Endothelial cell of umbilical vein (primary cell): ENCODE data around the gene PXK. TPM values are rescaled to one million over a fixed set of nuclear protein-coding genes. Genes with fewer than 3 reads are reported as not detected.

Source experiments
- BruUV-seq: library from RNA; stranded (reverse); fragments of 400-500 nt; replicated peaks from 2 replicates; lab custom pipeline; 2021; lab: Mats Ljungman, UMichigan
- CTCF ChIA-PET: fragments of 300-600, 350-600 bp; sonication (Branson Sonifier 250); formaldehyde crosslinking; loops from one replicate; lab custom pipeline; 2021; ENCODE audit warnings: antibody characterized with exemption, inconsistent platforms; lab: Charles Lee
- POLR2A ChIA-PET: fragments of 300-600, 350-600 bp; sonication (Branson Sonifier 250); formaldehyde crosslinking; loops from one replicate; lab custom pipeline; 2021; ENCODE audit warnings: antibody characterized with exemption, inconsistent platforms; lab: Charles Lee
- DNase-seq: peaks from one replicate; pipeline ENCODE4 v3.0.0-alpha.2; 2011; ENCODE audit warnings: low read depth, low spot score
- FAIRE-seq: peaks from 2 replicates; lab custom pipeline; 2011; peaks lifted over from hg19 to GRCh38; lab: Jason Lieb, UNC
- H2AFZ ChIP-seq: 2 replicates; pipeline ENCODE4 v1.6.0; 2012; ENCODE audit warnings: low read depth, low read length, control low read depth, inconsistent platforms
- H3K27ac ChIP-seq: 2 replicates; pipeline ENCODE4 v1.5.1; 2011; ENCODE audit warnings: low read depth, mild to moderate bottlenecking, control low read depth, low read length, moderate library complexity; ENCODE audit not compliant: insufficient read depth
- H3K27me3 ChIP-seq, 2 experiments: 2 replicates each; pipeline versions ENCODE4 v1.6.0 to v1.6.1; 2011; ENCODE audit warnings: low read length in 2 of 2, mixed read lengths in 1 of 2; ENCODE audit not compliant: control insufficient read depth in 2 of 2, insufficient read depth in 2 of 2
- H3K36me3 ChIP-seq, 2 experiments: 2 replicates in 1 of 2; 3 replicates in 1 of 2; pipeline ENCODE4 v1.5.1; 2011; ENCODE audit warnings: low read length in 2 of 2, mild to moderate bottlenecking in 1 of 2, moderate library complexity in 1 of 2; ENCODE audit not compliant: control insufficient read depth in 2 of 2, insufficient read depth in 2 of 2; ENCODE audit errors: extremely low read depth in 1 of 2
- H3K4me1 ChIP-seq: 3 replicates; pipeline ENCODE4 v1.5.1; 2011; ENCODE audit warnings: mild to moderate bottlenecking, low read length; ENCODE audit not compliant: control insufficient read depth, insufficient read depth; ENCODE audit errors: extremely low read depth
- H3K4me2 ChIP-seq: 2 replicates; pipeline ENCODE4 v1.6.1; 2011; ENCODE audit warnings: low read length, control low read depth, mixed read lengths; ENCODE audit not compliant: insufficient read depth
- H3K4me3 ChIP-seq, 3 experiments: fragments of 200-600 bp in 1 of 3; sonication (generic), shearing (Covaris generic) in 1 of 3; replicated peaks in 1 of 3; 2 replicates each; pipeline ENCODE4 v1.5.1; 2011 to 2016; ENCODE audit warnings: control low read depth in 3 of 3, low read length in 3 of 3, mild to moderate bottlenecking in 2 of 3, inconsistent platforms in 1 of 3, low read depth in 1 of 3, moderate library complexity in 1 of 3; ENCODE audit not compliant: insufficient read depth in 1 of 3
- H3K79me2 ChIP-seq: 2 replicates; pipeline ENCODE4 v1.6.0; 2012; ENCODE audit warnings: low read length, inconsistent platforms; ENCODE audit not compliant: control insufficient read depth, insufficient read depth
- H3K9ac ChIP-seq: replicated peaks from 2 replicates; pipeline ENCODE3; 2011; ENCODE audit warnings: low read length, control low read depth; ENCODE audit not compliant: insufficient read depth; ENCODE audit errors: extremely low read depth
- H3K9me1 ChIP-seq: replicated peaks from 3 replicates; pipeline ENCODE4 v1.6.0; 2011; ENCODE audit warnings: mild to moderate bottlenecking, low read length; ENCODE audit not compliant: control insufficient read depth, insufficient read depth; ENCODE audit errors: extremely low read depth
- H3K9me3 ChIP-seq: replicated peaks from 2 replicates; pipeline ENCODE4 v1.5.1; 2012; ENCODE audit warnings: low read length, inconsistent platforms; ENCODE audit not compliant: control insufficient read depth, insufficient read depth
- H4K20me1 ChIP-seq: replicated peaks from 2 replicates; pipeline ENCODE3; 2011; ENCODE audit warnings: mild to moderate bottlenecking, low read length; ENCODE audit not compliant: control insufficient read depth, insufficient read depth; ENCODE audit errors: extremely low read depth
- CTCF ChIP-seq, 2 donors: IDR thresholded peaks; 1 replicate in 1 of 2; 2 replicates in 1 of 2; pipeline ENCODE4 v1.5.1; 2011; ENCODE audit warnings: low read length in 2 of 2, mild to moderate bottlenecking in 2 of 2, moderate library complexity in 2 of 2, control low read depth in 1 of 2, inconsistent platforms in 1 of 2, low read depth in 1 of 2; ENCODE audit not compliant: insufficient read depth in 1 of 2; ENCODE audit errors: extremely low read depth in 1 of 2
- EZH2 ChIP-seq: IDR thresholded peaks from 2 replicates; pipeline ENCODE4 v1.6.1; 2012; ENCODE audit warnings: borderline replicate concordance, low read depth, mild to moderate bottlenecking, moderate library complexity, low read length, inconsistent platforms; ENCODE audit not compliant: severe bottlenecking
- FOS ChIP-seq: IDR thresholded peaks from 2 replicates; pipeline ENCODE4 v1.6.1; 2011; ENCODE audit warnings: mild to moderate bottlenecking, low read length, moderate library complexity, borderline replicate concordance; ENCODE audit not compliant: insufficient read depth
- GATA2 ChIP-seq: IDR thresholded peaks from 2 replicates; pipeline ENCODE4 v1.7.0; 2011; ENCODE audit warnings: low read depth, mild to moderate bottlenecking, moderate library complexity, mixed read lengths, low read length; ENCODE audit not compliant: insufficient read length, insufficient read depth
- JUN ChIP-seq: IDR thresholded peaks from 2 replicates; pipeline ENCODE4 v1.6.1; 2011; ENCODE audit warnings: borderline replicate concordance, low read depth; ENCODE audit not compliant: insufficient read length, insufficient read depth
- MAX ChIP-seq: IDR thresholded peaks from 2 replicates; pipeline ENCODE4 v1.6.1; 2011; ENCODE audit not compliant: insufficient read depth, insufficient read length
- MYC ChIP-seq: IDR thresholded peaks from one replicate; pipeline ENCODE4 v1.6.1; 2011; ENCODE audit warnings: mild to moderate bottlenecking, low read depth, low read length
- POLR2A ChIP-seq: IDR thresholded peaks from 2 replicates; pipeline ENCODE4 v1.6.1; 2012; ENCODE audit warnings: low read depth, mild to moderate bottlenecking, control low read depth, low read length
- POLR2AphosphoS5 ChIP-seq: IDR thresholded peaks from 2 replicates; pipeline ENCODE4 v1.6.1; 2012; ENCODE audit warnings: low read depth, mild to moderate bottlenecking, control low read depth, low read length, moderate library complexity; ENCODE audit not compliant: insufficient read depth
- dilution Hi-C: fragments of 300-500 bp; cut with MboI; formaldehyde crosslinking; loops from one replicate; pipeline ENCODE4 v1.15.0; 2019; ENCODE audit warnings: low sequenced_read_pairs; ENCODE audit not compliant: extremely low pct_ligation_motif_present
- intact Hi-C: fragments of 100-400 bp; cut with micrococcal nuclease; formaldehyde crosslinking; loops from one replicate; pipeline ENCODE4 v1.10.0; 2022
- polyA plus RNA-seq, 4 experiments: library from polyadenylated mRNA; depleted of rRNA in 3 of 4; stranded (reverse) in 3 of 4; unstranded in 1 of 4; fragments of >200 nt; gene quantifications; 2 replicates each; pipeline versions ENCODE4 v1.2.1 to v1.2.3, GENCODE V29; 2011 to 2012; ENCODE audit warnings: missing spikeins in 1 of 4
- total RNA-seq: library from RNA; stranded (reverse); gene quantifications from 2 replicates; pipeline ENCODE4 v1.2.3, GENCODE V29; 2021

PXK gene
- total and polyA plus RNA-seq, 2 donors (not counting 3 experiments of a cell fraction or from before 2014, with no cell fraction given) = 11.3 to 14.6 TPM

- Histone ChIP-seq H3K79me2 (no peaks in the 10 kb centered on the region), H3K4me1 (no peaks in the 10 kb centered on the region), H2AFZ (no peak overlapping the region), H3K36me3 (peaks cover 0 to 2% of the 10 kb centered on the region in 2 experiments), H4K20me1 (no peaks in the 10 kb centered on the region), H3K9me3 (no peaks in the 10 kb centered on the region), H3K4me3 (no peak overlapping the region), H3K9ac (no peak overlapping the region), H3K27ac (no peak overlapping the region), H3K27me3 (no peaks in the 10 kb centered on the region), H3K9me1 (no peaks in the 10 kb centered on the region), H3K4me2 (no peak overlapping the region)
- intact Hi-C loops (no loop called here), dilution Hi-C loops (no loop called here)
- DNase-seq (no peak), FAIRE-seq (no peak)
- BruUV-seq = no TSS peak
- ChIA-PET CTCF (no interaction called here), POLR2A (no interaction called here)
- TF ChIP-seq FOS (no peak), POLR2AphosphoS5 (no peak), MYC (no peak), POLR2A (no peak), MAX (no peak), EZH2 (no peak), CTCF (IDR thresholded peaks at IDR 0.05; ENCODE audit: extremely low read depth in 1 of 2, insufficient read depth in 1 of 2, low read depth in 1 of 2, low read length in 2 of 2) (no peak), JUN (no peak), GATA2 (no peak)
Observed at GRCh38 chr3:58370407-58370806, 37.7 kb downstream of the PXK start.
